BLaER1 treated with 17β-estradiol and CSF1 and Interleukin-3, amounts not matched to agents 10 nM and 100 nM (cell line): ENCODE data around the gene AMOTL1.

Experiments used
- H3K27ac ChIP-seq, 11 experiments: shearing (Covaris generic); formaldehyde crosslinking; 2 replicates each; pipeline ENCODE4 v1.8.1; 2022
- H3K27me3 ChIP-seq, 11 experiments: shearing (Covaris generic); formaldehyde crosslinking; 2 replicates each; pipeline ENCODE4 v1.8.1; 2022
- H3K36me3 ChIP-seq, 11 experiments: shearing (Covaris generic); formaldehyde crosslinking; 2 replicates each; pipeline ENCODE4 v1.8.1; 2022
- H3K4me1 ChIP-seq, 10 experiments: shearing (Covaris generic); formaldehyde crosslinking; 2 replicates each; pipeline ENCODE4 v1.8.1; 2022
- H3K4me2 ChIP-seq, 11 experiments: shearing (Covaris generic); formaldehyde crosslinking; 2 replicates each; pipeline ENCODE4 v1.8.1; 2022
- H3K4me3 ChIP-seq, 10 experiments: shearing (Covaris generic); formaldehyde crosslinking; 2 replicates each; pipeline ENCODE4 v1.8.1; 2022
- H3K9ac ChIP-seq, 11 experiments: shearing (Covaris generic); formaldehyde crosslinking; 2 replicates each; pipeline ENCODE4 v1.8.1; 2022
- H3K9me3 ChIP-seq, 11 experiments: shearing (Covaris generic); formaldehyde crosslinking; replicated peaks in 1 of 11; 2 replicates each; pipeline ENCODE4 v1.8.1; 2022
- H4K20me1 ChIP-seq, 11 experiments: shearing (Covaris generic); formaldehyde crosslinking; 2 replicates each; pipeline ENCODE4 v1.8.1; 2022
- Cebpa-rat ChIP-seq, 11 experiments: shearing (Covaris generic); IDR thresholded peaks; 2 replicates each; pipeline ENCODE4 v1.8.1; 2022

AMOTL1 gene

DNA sequence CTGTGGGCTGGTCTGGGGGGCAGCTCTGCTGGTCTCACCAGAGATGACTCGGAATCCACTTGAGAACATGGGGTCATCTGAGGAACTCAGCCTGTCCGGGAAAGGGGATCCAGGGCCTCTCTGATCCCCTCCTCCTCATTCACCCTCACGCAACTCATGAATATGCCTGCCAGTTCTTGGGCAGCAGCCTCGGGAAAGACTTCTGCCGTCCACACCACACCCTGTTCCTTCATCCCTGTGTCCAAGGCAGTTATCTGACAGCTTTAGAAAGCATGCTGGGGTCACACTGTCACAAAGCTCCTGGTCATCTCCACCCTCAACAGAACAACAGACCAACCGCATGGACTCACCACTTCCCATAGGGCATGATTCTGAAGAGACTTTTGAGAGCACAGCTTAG is 88.3 kb downstream of the AMOTL1 start:
- no peak for TF ChIP-seq Cebpa-rat (IDR thresholded peaks at IDR 0.05)
- no peak overlapping the region for H3K4me2 ChIP-seq
- no peak overlapping the region for H3K9ac ChIP-seq
- H3K9me3 ChIP-seq, result no peaks in the 10 kb centered on the region
- H3K4me1 ChIP-seq, result no peaks in the 10 kb centered on the region
- H3K36me3 ChIP-seq, result peaks cover 85 to 100% (median 97%) of the 10 kb centered on the region in 11 experiments
- peaks cover 0 to 5% (median 0%) of the 10 kb centered on the region in 11 experiments; a peak in 1 of 22 replicates for H4K20me1 ChIP-seq
- H3K27me3 ChIP-seq, result no peaks in the 10 kb centered on the region
- H3K4me3 ChIP-seq, result no peak overlapping the region
- H3K27ac ChIP-seq, result no peak overlapping the region

DNA sequence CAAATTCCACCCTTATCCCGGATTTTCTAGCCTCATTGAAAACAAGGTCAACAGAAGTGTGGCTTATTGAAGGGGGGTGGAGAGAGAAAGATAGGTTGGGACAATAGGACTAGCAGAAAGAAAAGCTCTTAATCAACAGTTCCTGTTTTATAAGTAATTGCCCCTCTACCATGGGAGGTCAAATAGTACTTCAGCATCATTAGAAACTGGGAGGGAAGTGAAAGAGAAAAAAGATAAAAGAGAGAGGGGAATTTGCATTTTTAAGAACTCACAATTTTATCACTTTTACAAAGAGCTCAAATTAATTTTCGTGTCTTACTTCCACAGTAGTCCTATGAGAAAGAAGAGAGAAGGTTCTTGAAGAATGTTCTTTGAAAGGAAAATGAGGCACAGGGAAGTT is 89.2 kb downstream of the AMOTL1 start:
- H3K36me3 ChIP-seq, result peaks cover 84 to 100% (median 96%) of the 10 kb centered on the region in 11 experiments
- H4K20me1 ChIP-seq, result peaks cover 0 to 5% (median 0%) of the 10 kb centered on the region in 11 experiments; a peak in 1 of 22 replicates
- no peak overlapping the region for H3K27ac ChIP-seq
- no peaks in the 10 kb centered on the region for H3K4me1 ChIP-seq
- H3K4me3 ChIP-seq, result no peak overlapping the region
- H3K9me3 ChIP-seq, result no peaks in the 10 kb centered on the region
- H3K4me2 ChIP-seq, result no peak overlapping the region
- TF ChIP-seq Cebpa-rat (IDR thresholded peaks at IDR 0.05), result no peak
- H3K27me3 ChIP-seq, result no peaks in the 10 kb centered on the region
- no peak overlapping the region for H3K9ac ChIP-seq

DNA sequence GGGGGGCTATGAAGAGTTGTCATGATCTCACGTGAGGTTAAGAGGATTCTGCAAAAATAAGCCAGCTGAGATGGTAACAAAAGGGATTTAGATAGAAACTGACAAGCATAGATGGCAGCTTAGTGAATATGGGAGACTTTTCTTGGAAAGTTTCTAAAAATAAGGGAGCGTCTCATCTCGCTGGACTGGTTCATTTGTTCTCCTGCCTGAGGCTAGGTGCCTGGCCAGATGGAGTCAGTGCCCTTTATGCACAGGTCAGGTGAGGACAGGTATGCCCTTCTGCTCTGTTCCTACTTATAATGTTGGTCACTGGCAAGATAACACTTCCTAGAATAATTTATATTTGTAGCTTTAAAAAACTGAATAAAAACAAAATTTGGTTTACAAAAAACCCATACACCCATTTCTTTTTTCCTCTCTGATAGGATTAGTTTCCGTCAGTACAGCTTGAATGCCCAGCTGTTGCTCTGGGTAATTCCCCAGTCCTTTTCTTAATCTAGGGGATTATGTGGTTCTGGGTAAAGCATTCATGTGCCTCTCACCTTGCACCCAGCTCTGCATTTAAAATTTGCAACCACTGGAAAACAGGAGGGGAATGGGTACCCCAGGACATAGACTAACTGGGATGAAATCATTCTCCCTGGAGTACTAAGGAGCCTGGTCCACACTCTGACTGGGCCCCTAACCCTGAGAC is 90.0 kb downstream of the AMOTL1 start:
- H4K20me1 ChIP-seq, result peaks cover 0 to 5% (median 0%) of the 10 kb centered on the region in 11 experiments; a peak in 1 of 22 replicates
- no peak overlapping the region for H3K4me3 ChIP-seq
- no peaks in the 10 kb centered on the region for H3K9me3 ChIP-seq
- no peak overlapping the region for H3K9ac ChIP-seq
- H3K4me2 ChIP-seq, result no peak overlapping the region
- peaks cover 83 to 100% (median 96%) of the 10 kb centered on the region in 11 experiments for H3K36me3 ChIP-seq
- no peaks in the 10 kb centered on the region for H3K27me3 ChIP-seq
- H3K27ac ChIP-seq, result no peak overlapping the region
- TF ChIP-seq Cebpa-rat (IDR thresholded peaks at IDR 0.05), result no peak
- H3K4me1 ChIP-seq, result no peaks in the 10 kb centered on the region

DNA sequence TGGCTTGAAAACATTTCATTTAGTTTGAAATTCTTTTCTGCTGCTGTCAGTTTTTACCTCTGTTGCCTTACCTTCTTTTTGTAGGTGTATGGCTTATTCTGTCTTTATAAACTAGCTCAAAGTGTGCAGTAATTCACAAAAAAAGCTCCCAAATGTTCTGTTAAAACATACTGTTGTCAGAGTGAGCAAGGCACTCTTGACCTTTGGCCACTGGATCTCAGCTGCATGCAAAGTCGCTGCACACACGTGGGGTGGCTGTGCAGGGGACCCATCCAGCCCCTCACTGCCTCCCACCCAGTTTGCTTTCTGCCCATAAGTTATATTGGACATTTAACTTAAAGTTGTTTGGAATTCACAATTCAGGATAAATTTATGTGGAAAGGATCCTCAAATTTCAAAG is 92.2 kb downstream of the AMOTL1 start:
- Histone ChIP-seq H3K4me3 (no peak overlapping the region), H4K20me1 (peaks cover 0 to 5% (median 0%) of the 10 kb centered on the region in 11 experiments; a peak in 1 of 22 replicates), H3K9me3 (no peaks in the 10 kb centered on the region), H3K27ac (no peak overlapping the region), H3K36me3 (peaks cover 73 to 100% (median 96%) of the 10 kb centered on the region in 11 experiments), H3K27me3 (no peaks in the 10 kb centered on the region), H3K4me1 (no peaks in the 10 kb centered on the region), H3K4me2 (no peak overlapping the region), H3K9ac (no peak overlapping the region)
- TF ChIP-seq Cebpa-rat (IDR thresholded peaks at IDR 0.05), result no peak

DNA sequence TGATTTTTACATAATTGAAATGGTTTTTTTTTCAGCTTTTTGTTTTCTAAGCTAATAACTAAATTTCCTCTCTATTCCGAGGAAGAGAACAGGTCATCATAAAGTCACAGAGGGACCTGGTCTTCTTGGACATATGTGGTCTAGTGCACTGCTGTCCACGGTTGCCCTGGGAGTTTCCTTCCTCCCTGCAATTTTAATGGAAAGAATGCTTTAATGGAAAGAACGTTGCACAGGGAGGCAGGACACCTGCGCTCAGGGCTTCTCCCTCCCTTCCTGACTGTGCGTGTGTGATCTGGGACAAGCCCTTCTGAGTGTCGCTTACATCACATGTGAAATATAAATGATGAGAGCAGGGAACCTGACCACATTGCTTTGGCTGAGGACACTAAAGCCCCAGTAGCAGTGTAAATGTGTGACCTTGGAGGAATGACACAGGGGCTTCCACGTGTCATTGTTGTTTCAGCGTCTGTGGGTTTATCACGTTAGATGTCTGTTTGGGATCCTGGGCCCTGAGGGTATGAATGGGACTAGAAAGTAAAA is 93.2 kb downstream of the AMOTL1 start:
- Histone ChIP-seq H3K4me2 (no peak overlapping the region), H3K4me1 (no peaks in the 10 kb centered on the region), H3K9ac (no peak overlapping the region), H3K36me3 (peaks cover 73 to 100% (median 96%) of the 10 kb centered on the region in 11 experiments), H3K27me3 (no peaks in the 10 kb centered on the region), H3K27ac (no peak overlapping the region), H4K20me1 (peaks cover 0 to 5% (median 0%) of the 10 kb centered on the region in 11 experiments; a peak in 1 of 22 replicates), H3K9me3 (no peaks in the 10 kb centered on the region), H3K4me3 (no peak overlapping the region)
- TF ChIP-seq Cebpa-rat (IDR thresholded peaks at IDR 0.05), result no peak

DNA sequence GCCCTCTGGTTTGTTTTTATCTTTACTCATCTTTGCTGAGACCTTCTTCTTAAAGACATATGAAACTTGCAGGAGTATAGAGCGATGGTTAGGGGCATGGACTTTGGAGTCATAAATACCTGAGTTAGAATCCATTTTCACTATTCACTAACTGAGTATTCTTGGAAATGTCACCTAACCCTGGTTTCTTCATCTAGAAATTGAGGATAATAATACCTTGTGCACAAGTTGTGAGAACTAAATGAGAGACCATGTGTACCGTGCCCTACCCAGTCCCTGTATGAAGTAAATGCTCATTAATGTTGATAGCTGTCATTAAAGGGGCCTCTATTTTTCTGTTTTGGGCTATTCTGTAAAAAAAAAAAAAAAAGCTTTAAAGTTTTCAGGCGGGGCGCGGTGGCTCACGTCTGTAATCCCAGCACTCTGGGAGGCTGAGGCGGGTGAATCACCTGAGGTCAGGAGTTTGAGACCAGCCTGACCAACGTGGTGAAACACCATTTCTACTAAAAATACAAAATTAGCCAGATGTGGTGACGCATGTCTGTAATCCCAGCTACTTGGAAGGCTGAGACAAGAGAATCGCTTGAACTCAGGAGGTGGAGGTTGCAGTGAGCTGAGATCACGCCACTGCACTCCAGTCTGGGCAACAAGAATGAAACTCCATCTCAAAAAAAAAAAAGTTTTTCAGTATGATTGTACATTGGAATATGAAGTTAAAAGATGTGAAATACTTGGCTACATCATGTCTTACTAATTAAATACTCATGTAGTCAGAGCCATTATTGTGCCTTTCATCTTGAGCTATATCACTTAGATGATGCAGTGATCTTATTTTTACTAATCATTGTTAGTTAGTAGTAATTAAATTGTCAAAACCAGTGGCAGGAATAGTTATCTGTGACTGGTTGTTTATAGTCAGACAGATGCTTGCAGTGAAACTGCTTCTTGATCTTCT is 95.0 kb downstream of the AMOTL1 start:
- Histone ChIP-seq H3K4me2 (no peak overlapping the region), H3K36me3 (peaks cover 77 to 100% (median 96%) of the 10 kb centered on the region in 11 experiments), H3K4me3 (no peak overlapping the region), H3K27me3 (no peaks in the 10 kb centered on the region), H4K20me1 (peaks cover 0 to 12% (median 0%) of the 10 kb centered on the region in 11 experiments; a peak in 5 of 22 replicates), H3K4me1 (no peaks in the 10 kb centered on the region), H3K27ac (no peak overlapping the region), H3K9me3 (no peaks in the 10 kb centered on the region), H3K9ac (no peak overlapping the region)
- TF ChIP-seq Cebpa-rat (IDR thresholded peaks at IDR 0.05), result no peak

DNA sequence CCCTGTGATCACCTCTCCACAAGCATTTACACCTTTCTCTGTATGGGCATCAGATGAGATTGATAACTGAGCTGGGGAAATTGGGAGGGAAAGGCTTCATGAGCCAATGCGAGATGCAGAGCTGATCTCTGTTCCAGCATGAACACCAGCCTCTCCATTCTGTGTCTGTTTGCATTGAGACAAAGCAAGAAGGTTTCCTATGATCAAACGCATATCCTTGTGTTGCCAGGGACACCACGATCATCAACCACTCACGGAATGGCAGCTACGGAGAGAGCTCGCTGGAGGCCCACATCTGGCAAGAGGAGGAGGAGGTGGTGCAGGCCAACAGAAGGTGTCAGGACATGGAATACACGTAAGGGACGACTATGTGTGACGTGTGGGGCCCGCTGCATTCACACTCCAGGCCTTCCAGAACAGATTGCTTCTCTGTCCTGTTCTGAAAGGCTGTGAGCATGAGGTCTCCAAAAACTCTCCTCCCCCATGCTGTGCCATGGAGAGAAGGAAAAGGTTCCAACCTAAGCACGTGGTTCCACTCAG is 96.4 kb downstream of the AMOTL1 start:
- TF ChIP-seq Cebpa-rat (IDR thresholded peaks at IDR 0.05), result no peak
- H3K36me3 ChIP-seq, result peaks cover 78 to 100% (median 96%) of the 10 kb centered on the region in 11 experiments
- no peak overlapping the region for H3K27ac ChIP-seq
- H4K20me1 ChIP-seq, result peaks cover 0 to 17% (median 0%) of the 10 kb centered on the region in 11 experiments; a peak in 5 of 22 replicates
- H3K27me3 ChIP-seq, result no peaks in the 10 kb centered on the region
- H3K9ac ChIP-seq, result no peak overlapping the region
- no peak overlapping the region for H3K4me2 ChIP-seq
- H3K4me1 ChIP-seq, result no peaks in the 10 kb centered on the region
- no peaks in the 10 kb centered on the region for H3K9me3 ChIP-seq
- no peak overlapping the region for H3K4me3 ChIP-seq

DNA sequence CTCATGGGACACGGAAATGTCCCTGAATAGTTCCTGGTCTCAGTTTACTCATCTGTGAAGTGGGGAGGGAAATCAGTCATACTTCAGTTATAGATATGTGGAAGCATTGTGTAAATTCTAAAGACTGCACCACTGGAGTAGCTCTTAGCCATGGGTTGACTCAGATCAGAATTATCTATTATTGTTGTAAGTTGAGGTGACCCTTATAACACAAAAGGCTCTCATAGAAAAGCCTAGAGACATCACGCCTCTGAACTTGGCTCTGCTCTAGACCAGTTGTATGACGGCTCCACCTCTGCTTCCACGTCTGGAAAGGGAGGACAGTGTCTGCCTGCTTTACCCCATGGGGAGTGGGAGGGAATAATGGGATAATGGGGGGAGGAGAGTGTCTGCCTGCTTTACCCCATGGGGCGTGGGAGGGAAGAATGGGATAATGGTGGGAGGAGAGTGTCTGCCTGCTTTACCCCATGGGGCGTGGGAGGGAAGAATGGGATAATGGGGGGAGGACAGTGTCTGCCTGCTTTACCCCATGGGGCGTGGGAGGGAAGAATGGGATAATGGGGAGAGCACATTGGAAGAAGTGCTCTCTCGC is 98.2 kb downstream of the AMOTL1 start:
- no peak for TF ChIP-seq Cebpa-rat (IDR thresholded peaks at IDR 0.05)
- Histone ChIP-seq H4K20me1 (peaks cover 0 to 17% (median 0%) of the 10 kb centered on the region in 11 experiments; a peak in 5 of 22 replicates), H3K9ac (no peak overlapping the region), H3K27me3 (no peaks in the 10 kb centered on the region), H3K4me3 (no peak overlapping the region), H3K36me3 (peaks cover 75 to 100% (median 96%) of the 10 kb centered on the region in 11 experiments), H3K9me3 (no peaks in the 10 kb centered on the region), H3K27ac (no peak overlapping the region), H3K4me1 (no peaks in the 10 kb centered on the region), H3K4me2 (no peak overlapping the region)
